ENCODE results near the gene HOXC5. TPM values are rescaled to one million over a fixed set of nuclear protein-coding genes. Genes with fewer than 3 reads are reported as not detected.

The HOXC5 gene
- total RNA-seq, 1 donor: 1.8 TPM

DNA sequence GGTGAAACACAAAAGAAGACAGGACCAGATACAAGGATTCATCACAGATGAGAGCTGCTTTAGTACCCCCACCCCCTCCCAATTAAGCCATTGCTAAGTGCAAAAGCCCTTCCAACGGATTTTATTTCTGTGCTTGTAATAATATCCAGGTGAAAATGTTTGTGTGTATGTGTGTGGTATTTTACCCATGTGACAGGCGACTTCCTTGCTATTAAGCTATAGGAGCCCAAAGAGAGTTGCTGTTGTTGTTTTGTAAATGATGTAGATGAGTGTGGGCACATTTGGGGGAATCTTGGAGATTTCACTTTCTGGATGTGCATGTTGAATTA is 17.6 kb downstream of the HOXC5 start:
- Histone ChIP-seq H2AFZ (ENCODE audit: low read length) (no peak overlapping the region), H3K9me3 (ENCODE audit: low read depth, low read length) (no peaks in the 10 kb centered on the region), H3K27me3 (ENCODE audit: insufficient read depth, low read length) (no peaks in the 10 kb centered on the region), H3K4me1 (ENCODE audit: insufficient read depth, low read length) (peaks cover 6% of the 10 kb centered on the region), H3K4me3 (ENCODE audit: insufficient read depth, low read length) (no peak overlapping the region), H3K79me2 (ENCODE audit: insufficient read depth, low read length) (peaks cover 10% of the 10 kb centered on the region), H3K4me2 (ENCODE audit: insufficient read depth, low read length) (no peak overlapping the region), H3K27ac (ENCODE audit: low read depth, low read length) (no peak overlapping the region), H3K36me3 (ENCODE audit: insufficient read depth, low read length) (no peaks in the 10 kb centered on the region), H4K20me1 (ENCODE audit: insufficient read depth, low read length) (peaks cover 26% of the 10 kb centered on the region)
- DNase-seq (ENCODE audit: insufficient read length, low spot score, missing footprints): peak; percentile 31
- TF ChIP-seq CTCF (IDR thresholded peaks at IDR 0.05; ENCODE audit: extremely low read depth, low read depth, low read length): no peak

DNA sequence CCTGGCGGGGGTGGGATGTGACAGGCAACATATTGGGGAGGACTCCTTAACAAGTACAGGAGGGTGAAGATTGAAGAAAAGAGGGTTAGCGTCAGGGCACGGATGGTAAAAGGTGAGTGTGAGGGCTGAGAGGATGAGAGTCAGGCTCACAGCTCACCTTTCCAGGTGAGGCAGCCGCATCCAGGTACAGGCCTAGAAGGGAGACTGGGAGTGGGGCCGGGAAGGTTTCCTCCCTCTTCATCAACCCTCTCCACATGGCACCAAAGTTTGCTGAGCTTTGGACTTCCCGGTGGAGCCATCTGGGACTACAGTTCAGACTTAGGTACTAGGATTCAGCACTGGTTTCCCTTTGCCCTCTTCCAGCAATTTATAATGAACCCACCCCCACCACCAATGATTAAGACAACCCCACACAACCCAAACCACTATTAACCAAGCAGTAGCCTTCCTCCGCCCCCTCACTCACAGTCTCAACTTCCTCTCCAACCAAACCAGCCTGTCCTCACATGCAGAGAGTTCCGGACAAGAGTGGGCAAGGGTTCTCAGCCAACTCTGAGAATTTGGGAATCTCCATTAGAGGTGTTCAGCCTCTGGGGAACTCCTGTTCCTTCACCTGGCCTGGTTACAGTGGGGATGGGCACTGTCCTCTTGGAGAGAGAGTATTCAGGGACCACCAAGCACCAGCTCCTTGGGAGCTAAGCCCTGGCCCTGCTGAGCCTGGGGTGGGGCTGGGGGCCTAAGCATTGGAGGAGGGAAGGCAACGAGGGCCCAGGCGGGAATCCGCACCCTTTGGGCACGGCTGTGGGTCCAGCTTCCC is 18.4 kb downstream of the HOXC5 start:
- TF ChIP-seq CTCF (IDR thresholded peaks at IDR 0.05; ENCODE audit: extremely low read depth, low read depth, low read length): no peak
- Histone ChIP-seq H4K20me1 (ENCODE audit: insufficient read depth, low read length) (peaks cover 25% of the 10 kb centered on the region), H3K27me3 (ENCODE audit: insufficient read depth, low read length) (no peaks in the 10 kb centered on the region), H3K36me3 (ENCODE audit: insufficient read depth, low read length) (no peaks in the 10 kb centered on the region), H3K79me2 (ENCODE audit: insufficient read depth, low read length) (peaks cover 7% of the 10 kb centered on the region), H3K4me2 (ENCODE audit: insufficient read depth, low read length) (no peak overlapping the region), H3K27ac (ENCODE audit: low read depth, low read length) (no peak overlapping the region), H2AFZ (ENCODE audit: low read length) (no peak overlapping the region), H3K4me3 (ENCODE audit: insufficient read depth, low read length) (no peak overlapping the region), H3K9me3 (ENCODE audit: low read depth, low read length) (no peaks in the 10 kb centered on the region), H3K4me1 (ENCODE audit: insufficient read depth, low read length) (peaks cover 6% of the 10 kb centered on the region)
- DNase-seq (ENCODE audit: insufficient read length, low spot score, missing footprints): peak; percentile 56

DNA sequence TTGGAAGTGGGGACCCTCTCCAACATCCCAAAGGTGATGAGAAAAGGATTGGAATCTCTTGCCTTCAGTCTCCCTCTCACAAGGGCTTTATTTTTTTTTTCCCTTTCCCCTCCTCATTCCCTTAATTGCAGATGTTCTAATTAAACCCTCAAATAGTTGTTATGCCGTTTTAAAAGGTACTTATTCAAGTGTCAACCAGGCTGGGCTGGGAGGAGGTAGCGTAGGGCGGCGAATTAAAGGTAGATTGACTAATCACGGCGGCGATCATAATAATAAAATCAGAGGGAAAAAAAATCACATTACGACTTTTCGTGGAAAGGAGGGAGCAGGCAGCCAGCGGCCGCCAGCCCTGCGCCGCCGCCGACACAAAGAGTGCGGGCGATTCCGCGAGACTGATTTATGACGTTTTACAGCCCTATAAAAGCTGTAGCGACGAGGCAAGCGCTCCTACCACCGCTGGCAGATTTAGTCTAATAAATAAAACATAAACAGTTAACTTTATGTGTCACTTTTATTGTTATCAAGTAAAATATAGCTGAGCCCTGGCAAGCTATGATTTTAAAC is 19.1 kb downstream of the HOXC5 start:
- Histone ChIP-seq H3K79me2 (ENCODE audit: insufficient read depth, low read length) (peaks cover 7% of the 10 kb centered on the region), H3K36me3 (ENCODE audit: insufficient read depth, low read length) (no peaks in the 10 kb centered on the region), H4K20me1 (ENCODE audit: insufficient read depth, low read length) (peaks cover 25% of the 10 kb centered on the region), H3K4me2 (ENCODE audit: insufficient read depth, low read length) (no peak overlapping the region), H2AFZ (ENCODE audit: low read length) (no peak overlapping the region), H3K4me3 (ENCODE audit: insufficient read depth, low read length) (no peak overlapping the region), H3K27ac (ENCODE audit: low read depth, low read length) (no peak overlapping the region), H3K4me1 (ENCODE audit: insufficient read depth, low read length) (peaks cover 6% of the 10 kb centered on the region), H3K9me3 (ENCODE audit: low read depth, low read length) (no peaks in the 10 kb centered on the region), H3K27me3 (ENCODE audit: insufficient read depth, low read length) (no peaks in the 10 kb centered on the region)
- no peak for TF ChIP-seq CTCF (IDR thresholded peaks at IDR 0.05; ENCODE audit: extremely low read depth, low read depth, low read length)
- peak; percentile 78 for DNase-seq (ENCODE audit: insufficient read length, low spot score, missing footprints)

DNA sequence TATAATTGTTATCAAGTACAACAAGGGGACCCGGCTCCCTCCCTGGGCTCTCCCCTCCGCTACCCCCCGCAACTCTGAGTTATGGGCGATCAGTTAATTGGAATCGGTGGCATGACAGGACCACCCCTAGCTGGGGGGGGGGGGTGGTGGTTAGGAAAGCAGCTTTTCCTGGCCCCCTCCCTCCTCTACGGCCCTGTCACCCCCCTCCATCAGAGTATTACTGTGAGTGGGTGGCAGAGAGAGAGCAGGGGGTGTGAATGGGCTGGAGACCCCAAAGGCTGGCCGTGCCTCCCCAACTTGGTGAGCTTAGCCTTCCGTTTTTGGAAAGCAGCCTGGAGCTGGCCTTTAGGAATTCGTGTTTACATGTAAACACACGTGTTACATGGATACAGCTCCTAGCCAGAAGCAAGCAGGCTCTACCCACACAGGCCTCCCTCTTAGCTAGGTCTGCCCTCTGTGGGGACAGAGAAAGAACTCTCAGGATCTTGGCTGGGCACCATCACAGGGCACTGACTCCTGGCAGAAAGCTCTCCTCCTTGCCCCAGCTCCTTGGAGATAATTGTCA is 19.7 kb downstream of the HOXC5 start:
- Histone ChIP-seq H4K20me1 (ENCODE audit: insufficient read depth, low read length) (peaks cover 26% of the 10 kb centered on the region), H3K4me1 (ENCODE audit: insufficient read depth, low read length) (peaks cover 6% of the 10 kb centered on the region), H3K27ac (ENCODE audit: low read depth, low read length) (peak overlapping the region; percentile 45), H3K4me3 (ENCODE audit: insufficient read depth, low read length) (peak overlapping the region; percentile 76), H2AFZ (ENCODE audit: low read length) (no peak overlapping the region), H3K4me2 (ENCODE audit: insufficient read depth, low read length) (peak overlapping the region; percentile 84), H3K27me3 (ENCODE audit: insufficient read depth, low read length) (no peaks in the 10 kb centered on the region), H3K36me3 (ENCODE audit: insufficient read depth, low read length) (no peaks in the 10 kb centered on the region), H3K79me2 (ENCODE audit: insufficient read depth, low read length) (peaks cover 7% of the 10 kb centered on the region), H3K9me3 (ENCODE audit: low read depth, low read length) (no peaks in the 10 kb centered on the region)
- no peak for TF ChIP-seq CTCF (IDR thresholded peaks at IDR 0.05; ENCODE audit: extremely low read depth, low read depth, low read length)
- DNase-seq (ENCODE audit: insufficient read length, low spot score, missing footprints): peak; percentile 92

Measured in osteoblast (primary cell).